Nephron progenitor cell (in vitro differentiated cells): ENCODE measurements around the gene ZNF112.

Source experiments
- DNase-seq: peaks from one replicate; pipeline ENCODE4 v3.0.0; 2021
- H3K27ac Mint-ChIP-seq: 2 replicates; pipeline ENCODE4 v1.8.0; 2021; ENCODE audit warnings: mild to moderate bottlenecking, moderate library complexity, mixed read lengths
- H3K27me3 Mint-ChIP-seq: 2 replicates; pipeline ENCODE4 v1.8.0; 2021; ENCODE audit warnings: mild to moderate bottlenecking, low read depth, mixed read lengths; ENCODE audit not compliant: poor library complexity
- H3K36me3 Mint-ChIP-seq: 2 replicates; pipeline ENCODE4 v1.8.0; 2021; ENCODE audit warnings: low read depth, mixed read lengths
- H3K4me1 Mint-ChIP-seq: 2 replicates; pipeline ENCODE4 v1.8.0; 2021; ENCODE audit warnings: mixed read lengths
- H3K4me3 Mint-ChIP-seq: 2 replicates; pipeline ENCODE4 v1.8.0; 2021; ENCODE audit warnings: mild to moderate bottlenecking, moderate library complexity, mixed read lengths
- H3K9me3 Mint-ChIP-seq: 2 replicates; pipeline ENCODE4 v1.8.0; 2021; ENCODE audit warnings: mild to moderate bottlenecking, moderate library complexity, mixed read lengths
- TF ChIP-seq, protein P1 (sequence below): fragments of 200-600 bp; sonication (generic); IDR thresholded peaks from 2 replicates; pipeline ENCODE4 v1.5.0; 2021; ENCODE audit warnings: antibody characterized with exemption

ZNF112 gene

GRCh38 chr19:44332145-44332544 lies 24.3 kb downstream of the ZNF112 start:
- Mint-ChIP-seq H3K4me1 (no peaks in the 10 kb centered on the region), H3K9me3 (peaks cover 98% of the 10 kb centered on the region), H3K27me3 (peaks cover 5% of the 10 kb centered on the region), H3K27ac (no peak overlapping the region), H3K36me3 (peaks cover 99% of the 10 kb centered on the region), H3K4me3 (no peak overlapping the region)
- no peak for DNase-seq
- TF ChIP-seq, protein P1, sequence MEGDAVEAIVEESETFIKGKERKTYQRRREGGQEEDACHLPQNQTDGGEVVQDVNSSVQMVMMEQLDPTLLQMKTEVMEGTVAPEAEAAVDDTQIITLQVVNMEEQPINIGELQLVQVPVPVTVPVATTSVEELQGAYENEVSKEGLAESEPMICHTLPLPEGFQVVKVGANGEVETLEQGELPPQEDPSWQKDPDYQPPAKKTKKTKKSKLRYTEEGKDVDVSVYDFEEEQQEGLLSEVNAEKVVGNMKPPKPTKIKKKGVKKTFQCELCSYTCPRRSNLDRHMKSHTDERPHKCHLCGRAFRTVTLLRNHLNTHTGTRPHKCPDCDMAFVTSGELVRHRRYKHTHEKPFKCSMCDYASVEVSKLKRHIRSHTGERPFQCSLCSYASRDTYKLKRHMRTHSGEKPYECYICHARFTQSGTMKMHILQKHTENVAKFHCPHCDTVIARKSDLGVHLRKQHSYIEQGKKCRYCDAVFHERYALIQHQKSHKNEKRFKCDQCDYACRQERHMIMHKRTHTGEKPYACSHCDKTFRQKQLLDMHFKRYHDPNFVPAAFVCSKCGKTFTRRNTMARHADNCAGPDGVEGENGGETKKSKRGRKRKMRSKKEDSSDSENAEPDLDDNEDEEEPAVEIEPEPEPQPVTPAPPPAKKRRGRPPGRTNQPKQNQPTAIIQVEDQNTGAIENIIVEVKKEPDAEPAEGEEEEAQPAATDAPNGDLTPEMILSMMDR: no peak

DNA sequence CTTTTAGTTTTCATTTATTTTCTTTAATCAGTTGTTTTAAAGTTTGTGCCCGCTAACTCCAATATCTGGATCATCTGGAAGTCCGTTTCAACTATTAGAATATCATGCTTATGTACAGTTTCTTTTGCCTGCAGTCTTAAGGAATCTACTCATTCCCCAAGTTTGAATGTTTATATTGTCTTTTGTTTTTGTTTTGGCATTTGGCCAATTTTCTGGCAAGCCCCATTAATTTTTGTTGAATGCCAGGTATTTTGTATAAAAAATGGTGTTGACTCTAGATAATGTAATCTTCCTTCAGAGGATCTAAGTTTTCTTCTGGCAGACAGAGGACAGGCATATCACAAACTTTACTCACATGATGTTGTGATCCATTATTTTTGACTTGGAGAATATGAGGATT lies 40.6 kb downstream of the ZNF112 start:
- peaks cover 28% of the 10 kb centered on the region for H3K36me3 Mint-ChIP-seq
- no peaks in the 10 kb centered on the region for H3K4me1 Mint-ChIP-seq
- TF ChIP-seq, protein P1: no peak
- DNase-seq: no peak
- H3K27me3 Mint-ChIP-seq: no peaks in the 10 kb centered on the region
- H3K4me3 Mint-ChIP-seq: no peak overlapping the region
- peaks cover 81% of the 10 kb centered on the region for H3K9me3 Mint-ChIP-seq
- no peak overlapping the region for H3K27ac Mint-ChIP-seq

DNA sequence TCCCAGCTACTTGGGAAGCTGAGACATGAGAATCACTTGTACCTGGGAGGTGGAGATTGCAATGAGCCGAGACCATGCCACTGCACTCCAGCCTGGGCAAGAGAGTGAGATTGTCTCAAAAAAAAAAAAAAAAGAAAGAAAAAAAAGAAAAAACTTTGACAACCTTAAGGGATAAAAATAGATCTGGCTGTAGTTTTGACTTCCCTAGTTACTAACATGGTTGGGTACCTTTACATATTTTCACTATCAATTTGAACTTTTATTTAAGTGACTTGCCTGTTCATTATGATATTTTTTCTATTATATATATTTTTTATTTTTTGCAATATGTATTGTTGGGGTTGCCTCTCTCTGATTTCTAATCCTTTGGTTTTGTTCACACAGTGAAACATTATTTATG lies 43.2 kb downstream of the ZNF112 start:
- Mint-ChIP-seq H3K36me3 (peaks cover 21% of the 10 kb centered on the region), H3K4me3 (no peak overlapping the region), H3K9me3 (peaks cover 71% of the 10 kb centered on the region), H3K4me1 (no peaks in the 10 kb centered on the region), H3K27me3 (peaks cover 4% of the 10 kb centered on the region), H3K27ac (no peak overlapping the region)
- no peak for DNase-seq
- TF ChIP-seq, protein P1: no peak

DNA sequence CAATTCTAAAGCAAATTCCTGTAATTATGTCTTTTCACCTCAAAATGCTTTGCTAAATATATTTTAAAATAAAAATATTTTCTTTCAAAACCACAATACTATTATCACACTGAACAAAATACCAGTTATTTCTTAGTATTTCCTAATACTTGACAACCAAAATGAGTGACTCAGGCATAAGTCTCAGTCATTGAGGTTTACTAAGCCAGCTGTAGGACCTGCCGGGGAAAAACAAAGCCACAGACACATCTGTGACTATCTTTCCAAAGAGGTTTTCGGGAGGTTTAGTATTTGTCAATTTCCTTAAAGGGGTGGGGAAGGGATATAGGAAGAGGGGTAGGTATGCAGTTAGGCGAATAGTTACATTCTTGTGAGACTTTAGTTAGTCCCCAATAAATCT lies 48.5 kb downstream of the ZNF112 start:
- Mint-ChIP-seq H3K9me3 (peaks cover 56% of the 10 kb centered on the region), H3K4me1 (peaks cover 14% of the 10 kb centered on the region), H3K27ac (no peak overlapping the region), H3K27me3 (peaks cover 13% of the 10 kb centered on the region), H3K4me3 (no peak overlapping the region), H3K36me3 (peaks cover 9% of the 10 kb centered on the region)
- DNase-seq: no peak
- TF ChIP-seq, protein P1: no peak

GRCh38 chr19:44306283-44306682 lies 50.2 kb downstream of the ZNF112 start:
- peaks cover 14% of the 10 kb centered on the region for H3K4me1 Mint-ChIP-seq
- no peak overlapping the region for H3K27ac Mint-ChIP-seq
- TF ChIP-seq, protein P1: no peak
- DNase-seq: no peak
- no peak overlapping the region for H3K4me3 Mint-ChIP-seq
- H3K9me3 Mint-ChIP-seq: peaks cover 45% of the 10 kb centered on the region
- peaks cover 20% of the 10 kb centered on the region for H3K36me3 Mint-ChIP-seq
- peaks cover 13% of the 10 kb centered on the region for H3K27me3 Mint-ChIP-seq

- peaks cover 28% of the 10 kb centered on the region for H3K36me3 Mint-ChIP-seq
- H3K9me3 Mint-ChIP-seq: peaks cover 43% of the 10 kb centered on the region
- no peak for DNase-seq
- peaks cover 13% of the 10 kb centered on the region for H3K27me3 Mint-ChIP-seq
- H3K4me3 Mint-ChIP-seq: peak overlapping the region; percentile 99
- H3K27ac Mint-ChIP-seq: no peak overlapping the region
- peaks cover 14% of the 10 kb centered on the region for H3K4me1 Mint-ChIP-seq
- TF ChIP-seq, protein P1: no peak
Measured at GRCh38 chr19:44305457-44305856, 51.0 kb downstream of the ZNF112 start.
